Measurements from ENCODE around the gene ATAT1. TPM values are rescaled to one million over a fixed set of nuclear protein-coding genes. Genes with fewer than 3 reads are reported as not detected.

Gene ATAT1
- total RNA-seq, 1 donor: 4.7 TPM

DNA sequence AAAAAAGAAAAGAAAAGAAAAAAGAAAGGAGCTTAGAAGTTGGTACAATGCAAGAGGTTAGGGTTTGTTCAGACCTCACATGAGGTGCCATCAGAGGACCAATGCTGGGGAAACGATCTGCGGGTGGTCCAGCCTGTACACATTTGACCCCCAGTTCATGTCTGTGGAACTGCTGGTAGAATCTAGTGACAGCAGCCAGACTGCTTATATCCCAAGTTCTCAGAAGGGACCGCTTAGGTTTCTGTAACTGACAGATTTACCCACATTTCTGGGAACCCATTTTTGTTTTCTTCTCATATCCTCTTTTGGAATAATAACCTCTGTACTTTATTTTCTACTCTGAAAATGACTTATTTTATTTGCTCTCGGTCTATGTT lies 55.1 kb downstream of the ATAT1 start:
- Histone ChIP-seq H3K4me1 (ENCODE audit: insufficient read depth, low read length) (peaks cover 48% of the 10 kb centered on the region), H3K27me3 (ENCODE audit: insufficient read depth, low read length) (no peaks in the 10 kb centered on the region), H2AFZ (ENCODE audit: low read length) (no peak overlapping the region), H3K79me2 (ENCODE audit: insufficient read depth, low read length) (peaks cover 92% of the 10 kb centered on the region), H3K36me3 (ENCODE audit: insufficient read depth, low read length) (peaks cover 62% of the 10 kb centered on the region), H3K27ac (ENCODE audit: low read depth, low read length) (peak overlapping the region; percentile 78), H4K20me1 (ENCODE audit: insufficient read depth, low read length) (peaks cover 77% of the 10 kb centered on the region), H3K9me3 (ENCODE audit: low read depth, low read length) (no peaks in the 10 kb centered on the region), H3K4me2 (ENCODE audit: insufficient read depth, low read length) (peak overlapping the region; percentile 96), H3K4me3 (ENCODE audit: insufficient read depth, low read length) (peak overlapping the region; percentile 96)
- no peak for DNase-seq (ENCODE audit: insufficient read length, low spot score, missing footprints)
- TF ChIP-seq, protein P1, sequence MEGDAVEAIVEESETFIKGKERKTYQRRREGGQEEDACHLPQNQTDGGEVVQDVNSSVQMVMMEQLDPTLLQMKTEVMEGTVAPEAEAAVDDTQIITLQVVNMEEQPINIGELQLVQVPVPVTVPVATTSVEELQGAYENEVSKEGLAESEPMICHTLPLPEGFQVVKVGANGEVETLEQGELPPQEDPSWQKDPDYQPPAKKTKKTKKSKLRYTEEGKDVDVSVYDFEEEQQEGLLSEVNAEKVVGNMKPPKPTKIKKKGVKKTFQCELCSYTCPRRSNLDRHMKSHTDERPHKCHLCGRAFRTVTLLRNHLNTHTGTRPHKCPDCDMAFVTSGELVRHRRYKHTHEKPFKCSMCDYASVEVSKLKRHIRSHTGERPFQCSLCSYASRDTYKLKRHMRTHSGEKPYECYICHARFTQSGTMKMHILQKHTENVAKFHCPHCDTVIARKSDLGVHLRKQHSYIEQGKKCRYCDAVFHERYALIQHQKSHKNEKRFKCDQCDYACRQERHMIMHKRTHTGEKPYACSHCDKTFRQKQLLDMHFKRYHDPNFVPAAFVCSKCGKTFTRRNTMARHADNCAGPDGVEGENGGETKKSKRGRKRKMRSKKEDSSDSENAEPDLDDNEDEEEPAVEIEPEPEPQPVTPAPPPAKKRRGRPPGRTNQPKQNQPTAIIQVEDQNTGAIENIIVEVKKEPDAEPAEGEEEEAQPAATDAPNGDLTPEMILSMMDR (IDR thresholded peaks at IDR 0.05; ENCODE audit: extremely low read depth, low read depth, low read length): no peak

GRCh38 chr6:30682143-30683117 lies 55.8 kb downstream of the ATAT1 start:
- H3K4me1 ChIP-seq (ENCODE audit: insufficient read depth, low read length): peaks cover 48% of the 10 kb centered on the region
- peaks cover 55% of the 10 kb centered on the region for H3K36me3 ChIP-seq (ENCODE audit: insufficient read depth, low read length)
- H3K4me2 ChIP-seq (ENCODE audit: insufficient read depth, low read length): peak overlapping the region; percentile 96
- H3K4me3 ChIP-seq (ENCODE audit: insufficient read depth, low read length): peak overlapping the region; percentile 96
- peak overlapping the region; percentile 78 for H3K27ac ChIP-seq (ENCODE audit: low read depth, low read length)
- H3K79me2 ChIP-seq (ENCODE audit: insufficient read depth, low read length): peaks cover 90% of the 10 kb centered on the region
- no peaks in the 10 kb centered on the region for H3K9me3 ChIP-seq (ENCODE audit: low read depth, low read length)
- TF ChIP-seq, protein P1 (IDR thresholded peaks at IDR 0.05; ENCODE audit: extremely low read depth, low read depth, low read length): no peak
- no peaks in the 10 kb centered on the region for H3K27me3 ChIP-seq (ENCODE audit: insufficient read depth, low read length)
- H4K20me1 ChIP-seq (ENCODE audit: insufficient read depth, low read length): peaks cover 74% of the 10 kb centered on the region
- no peak overlapping the region for H2AFZ ChIP-seq (ENCODE audit: low read length)
- DNase-seq (ENCODE audit: insufficient read length, low spot score, missing footprints): peak; percentile 93

- TF ChIP-seq, protein P1 (IDR thresholded peaks at IDR 0.05; ENCODE audit: extremely low read depth, low read depth, low read length): no peak
- peaks cover 57% of the 10 kb centered on the region for H3K4me1 ChIP-seq (ENCODE audit: insufficient read depth, low read length)
- H3K4me2 ChIP-seq (ENCODE audit: insufficient read depth, low read length): peak overlapping the region; percentile 96
- H3K27me3 ChIP-seq (ENCODE audit: insufficient read depth, low read length): no peaks in the 10 kb centered on the region
- H3K79me2 ChIP-seq (ENCODE audit: insufficient read depth, low read length): peaks cover 93% of the 10 kb centered on the region
- peaks cover 46% of the 10 kb centered on the region for H3K36me3 ChIP-seq (ENCODE audit: insufficient read depth, low read length)
- H3K27ac ChIP-seq (ENCODE audit: low read depth, low read length): peak overlapping the region; percentile 78
- DNase-seq (ENCODE audit: insufficient read length, low spot score, missing footprints): no peak
- peaks cover 68% of the 10 kb centered on the region for H4K20me1 ChIP-seq (ENCODE audit: insufficient read depth, low read length)
- H2AFZ ChIP-seq (ENCODE audit: low read length): no peak overlapping the region
- H3K4me3 ChIP-seq (ENCODE audit: insufficient read depth, low read length): peak overlapping the region; percentile 96
- no peaks in the 10 kb centered on the region for H3K9me3 ChIP-seq (ENCODE audit: low read depth, low read length)
Observed at GRCh38 chr6:30683183-30683979, 56.7 kb downstream of the ATAT1 start.
